GM23338 (cell line): ENCODE data around the gene DEDD2. TPM values are rescaled to one million over a fixed set of nuclear protein-coding genes. Genes with fewer than 3 reads are reported as not detected.

Experiments
- CREB1 ChIP-seq: fragments of 250-450 bp; sonication (Bioruptor Pico); IDR thresholded peaks from 2 replicates; pipeline ENCODE4 v1.5.0; 2020; ENCODE audit warnings: low read depth, mild to moderate bottlenecking, moderate library complexity
- EZH2phosphoT487 ChIP-seq: fragments of 200-600 bp; sonication (generic); IDR thresholded peaks from one replicate; pipeline ENCODE4 v1.8.1; 2018; ENCODE audit warnings: antibody characterized with exemption; ENCODE audit not compliant: unreplicated experiment
- STAT1 ChIP-seq: IDR thresholded peaks from one replicate; pipeline ENCODE4 v1.6.1; 2016; ENCODE audit warnings: antibody characterized with exemption; ENCODE audit not compliant: unreplicated experiment
- ZNF114 ChIP-seq: fragments of 250-450 bp; sonication (Bioruptor Pico); IDR thresholded peaks from 2 replicates; pipeline ENCODE4 v1.5.0; 2020; ENCODE audit warnings: mild to moderate bottlenecking, moderate library complexity
- ZNF331 ChIP-seq: fragments of 250-450 bp; sonication (Bioruptor Pico); IDR thresholded peaks from 2 replicates; pipeline ENCODE4 v1.5.0; 2020; ENCODE audit warnings: low read depth, mild to moderate bottlenecking, moderate library complexity
- polyA plus RNA-seq: library from polyadenylated mRNA; unstranded; fragments of >200 nt; fragmentation: Nextera tagmentation; extraction: Ambion mirVana; gene quantifications from 2 replicates; pipeline ENCODE4 v1.2.1, GENCODE V29; 2016
- total RNA-seq: library from RNA; depleted of rRNA; stranded (reverse); fragments of >200 nt; shearing (Covaris generic); gene quantifications from 2 replicates; pipeline ENCODE4 v1.2.3, GENCODE V29; 2014
- TF ChIP-seq, protein P1 (sequence below): fragments of 250-450 bp; sonication (Bioruptor Pico); IDR thresholded peaks from 2 replicates; pipeline ENCODE4 v1.5.0; 2020; ENCODE audit warnings: mild to moderate bottlenecking, moderate library complexity
- TF ChIP-seq, protein P2 (sequence below), 2 experiments: fragments of 200-600 bp in 1 of 2; sonication (generic) in 1 of 2; conservative IDR thresholded peaks; 2 replicates each; pipeline versions ENCODE4 v1.5.1 to v1.6.1; 2016 to 2017; ENCODE audit warnings: antibody characterized with exemption in 2 of 2, low read depth in 2 of 2, mild to moderate bottlenecking in 2 of 2, moderate library complexity in 1 of 2
- TF ChIP-seq, protein P3 (sequence below): IDR thresholded peaks from 2 replicates; pipeline ENCODE4 v1.6.1; 2016; ENCODE audit warnings: antibody characterized with exemption

DEDD2 gene
- total and polyA plus RNA-seq, 2 experiments from 2014 or later: 23.4 to 63.0 TPM

DNA sequence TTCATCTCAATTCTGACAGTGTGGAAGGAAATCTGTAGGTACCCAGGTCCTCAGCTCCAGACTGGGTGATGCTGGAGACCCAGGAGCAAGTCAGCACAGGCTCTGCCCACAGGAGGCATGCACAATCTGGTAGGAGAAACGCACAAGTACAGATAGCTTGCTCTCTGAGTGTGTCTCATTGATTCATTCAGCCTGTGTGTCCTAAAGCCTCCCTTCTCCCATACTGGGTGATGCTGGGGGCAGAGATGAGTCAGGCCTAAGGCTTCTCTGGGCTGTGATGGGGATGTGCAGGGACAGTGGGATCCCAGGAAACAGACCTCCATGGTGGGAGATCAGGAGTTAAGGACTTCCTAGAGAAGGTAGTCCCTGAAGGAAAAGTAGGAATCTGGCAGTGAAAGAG lies 9.4 kb upstream of the DEDD2 start (continued):
- TF ChIP-seq, protein P1, sequence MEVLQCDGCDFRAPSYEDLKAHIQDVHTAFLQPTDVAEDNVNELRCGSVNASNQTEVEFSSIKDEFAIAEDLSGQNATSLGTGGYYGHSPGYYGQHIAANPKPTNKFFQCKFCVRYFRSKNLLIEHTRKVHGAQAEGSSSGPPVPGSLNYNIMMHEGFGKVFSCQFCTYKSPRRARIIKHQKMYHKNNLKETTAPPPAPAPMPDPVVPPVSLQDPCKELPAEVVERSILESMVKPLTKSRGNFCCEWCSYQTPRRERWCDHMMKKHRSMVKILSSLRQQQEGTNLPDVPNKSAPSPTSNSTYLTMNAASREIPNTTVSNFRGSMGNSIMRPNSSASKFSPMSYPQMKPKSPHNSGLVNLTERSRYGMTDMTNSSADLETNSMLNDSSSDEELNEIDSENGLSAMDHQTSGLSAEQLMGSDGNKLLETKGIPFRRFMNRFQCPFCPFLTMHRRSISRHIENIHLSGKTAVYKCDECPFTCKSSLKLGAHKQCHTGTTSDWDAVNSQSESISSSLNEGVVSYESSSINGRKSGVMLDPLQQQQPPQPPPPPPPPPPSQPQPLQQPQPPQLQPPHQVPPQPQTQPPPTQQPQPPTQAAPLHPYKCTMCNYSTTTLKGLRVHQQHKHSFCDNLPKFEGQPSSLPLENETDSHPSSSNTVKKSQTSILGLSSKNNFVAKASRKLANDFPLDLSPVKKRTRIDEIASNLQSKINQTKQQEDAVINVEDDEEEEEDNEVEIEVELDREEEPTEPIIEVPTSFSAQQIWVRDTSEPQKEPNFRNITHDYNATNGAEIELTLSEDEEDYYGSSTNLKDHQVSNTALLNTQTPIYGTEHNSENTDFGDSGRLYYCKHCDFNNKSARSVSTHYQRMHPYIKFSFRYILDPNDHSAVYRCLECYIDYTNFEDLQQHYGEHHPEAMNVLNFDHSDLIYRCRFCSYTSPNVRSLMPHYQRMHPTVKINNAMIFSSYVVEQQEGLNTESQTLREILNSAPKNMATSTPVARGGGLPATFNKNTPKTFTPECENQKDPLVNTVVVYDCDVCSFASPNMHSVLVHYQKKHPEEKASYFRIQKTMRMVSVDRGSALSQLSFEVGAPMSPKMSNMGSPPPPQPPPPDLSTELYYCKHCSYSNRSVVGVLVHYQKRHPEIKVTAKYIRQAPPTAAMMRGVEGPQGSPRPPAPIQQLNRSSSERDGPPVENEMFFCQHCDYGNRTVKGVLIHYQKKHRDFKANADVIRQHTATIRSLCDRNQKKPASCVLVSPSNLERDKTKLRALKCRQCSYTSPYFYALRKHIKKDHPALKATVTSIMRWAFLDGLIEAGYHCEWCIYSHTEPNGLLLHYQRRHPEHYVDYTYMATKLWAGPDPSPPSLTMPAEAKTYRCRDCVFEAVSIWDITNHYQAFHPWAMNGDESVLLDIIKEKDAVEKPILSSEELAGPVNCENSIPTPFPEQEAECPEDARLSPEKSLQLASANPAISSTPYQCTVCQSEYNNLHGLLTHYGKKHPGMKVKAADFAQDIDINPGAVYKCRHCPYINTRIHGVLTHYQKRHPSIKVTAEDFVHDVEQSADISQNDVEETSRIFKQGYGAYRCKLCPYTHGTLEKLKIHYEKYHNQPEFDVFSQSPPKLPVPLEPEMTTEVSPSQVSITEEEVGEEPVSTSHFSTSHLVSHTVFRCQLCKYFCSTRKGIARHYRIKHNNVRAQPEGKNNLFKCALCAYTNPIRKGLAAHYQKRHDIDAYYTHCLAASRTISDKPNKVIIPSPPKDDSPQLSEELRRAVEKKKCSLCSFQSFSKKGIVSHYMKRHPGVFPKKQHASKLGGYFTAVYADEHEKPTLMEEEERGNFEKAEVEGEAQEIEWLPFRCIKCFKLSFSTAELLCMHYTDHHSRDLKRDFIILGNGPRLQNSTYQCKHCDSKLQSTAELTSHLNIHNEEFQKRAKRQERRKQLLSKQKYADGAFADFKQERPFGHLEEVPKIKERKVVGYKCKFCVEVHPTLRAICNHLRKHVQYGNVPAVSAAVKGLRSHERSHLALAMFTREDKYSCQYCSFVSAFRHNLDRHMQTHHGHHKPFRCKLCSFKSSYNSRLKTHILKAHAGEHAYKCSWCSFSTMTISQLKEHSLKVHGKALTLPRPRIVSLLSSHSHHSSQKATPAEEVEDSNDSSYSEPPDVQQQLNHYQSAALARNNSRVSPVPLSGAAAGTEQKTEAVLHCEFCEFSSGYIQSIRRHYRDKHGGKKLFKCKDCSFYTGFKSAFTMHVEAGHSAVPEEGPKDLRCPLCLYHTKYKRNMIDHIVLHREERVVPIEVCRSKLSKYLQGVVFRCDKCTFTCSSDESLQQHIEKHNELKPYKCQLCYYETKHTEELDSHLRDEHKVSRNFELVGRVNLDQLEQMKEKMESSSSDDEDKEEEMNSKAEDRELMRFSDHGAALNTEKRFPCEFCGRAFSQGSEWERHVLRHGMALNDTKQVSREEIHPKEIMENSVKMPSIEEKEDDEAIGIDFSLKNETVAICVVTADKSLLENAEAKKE: no peak
- TF ChIP-seq ZNF331 (CRISPR knock-in tag): no peak
- TF ChIP-seq, protein P2, sequence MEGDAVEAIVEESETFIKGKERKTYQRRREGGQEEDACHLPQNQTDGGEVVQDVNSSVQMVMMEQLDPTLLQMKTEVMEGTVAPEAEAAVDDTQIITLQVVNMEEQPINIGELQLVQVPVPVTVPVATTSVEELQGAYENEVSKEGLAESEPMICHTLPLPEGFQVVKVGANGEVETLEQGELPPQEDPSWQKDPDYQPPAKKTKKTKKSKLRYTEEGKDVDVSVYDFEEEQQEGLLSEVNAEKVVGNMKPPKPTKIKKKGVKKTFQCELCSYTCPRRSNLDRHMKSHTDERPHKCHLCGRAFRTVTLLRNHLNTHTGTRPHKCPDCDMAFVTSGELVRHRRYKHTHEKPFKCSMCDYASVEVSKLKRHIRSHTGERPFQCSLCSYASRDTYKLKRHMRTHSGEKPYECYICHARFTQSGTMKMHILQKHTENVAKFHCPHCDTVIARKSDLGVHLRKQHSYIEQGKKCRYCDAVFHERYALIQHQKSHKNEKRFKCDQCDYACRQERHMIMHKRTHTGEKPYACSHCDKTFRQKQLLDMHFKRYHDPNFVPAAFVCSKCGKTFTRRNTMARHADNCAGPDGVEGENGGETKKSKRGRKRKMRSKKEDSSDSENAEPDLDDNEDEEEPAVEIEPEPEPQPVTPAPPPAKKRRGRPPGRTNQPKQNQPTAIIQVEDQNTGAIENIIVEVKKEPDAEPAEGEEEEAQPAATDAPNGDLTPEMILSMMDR (conservative IDR thresholded peaks at IDR 0.05; ENCODE audit: low read depth in 2 of 2): no peak
- TF ChIP-seq EZH2phosphoT487: no peak
- no peak for TF ChIP-seq STAT1
- no peak for TF ChIP-seq CREB1 (CRISPR knock-in tag)
- TF ChIP-seq, protein P3, sequence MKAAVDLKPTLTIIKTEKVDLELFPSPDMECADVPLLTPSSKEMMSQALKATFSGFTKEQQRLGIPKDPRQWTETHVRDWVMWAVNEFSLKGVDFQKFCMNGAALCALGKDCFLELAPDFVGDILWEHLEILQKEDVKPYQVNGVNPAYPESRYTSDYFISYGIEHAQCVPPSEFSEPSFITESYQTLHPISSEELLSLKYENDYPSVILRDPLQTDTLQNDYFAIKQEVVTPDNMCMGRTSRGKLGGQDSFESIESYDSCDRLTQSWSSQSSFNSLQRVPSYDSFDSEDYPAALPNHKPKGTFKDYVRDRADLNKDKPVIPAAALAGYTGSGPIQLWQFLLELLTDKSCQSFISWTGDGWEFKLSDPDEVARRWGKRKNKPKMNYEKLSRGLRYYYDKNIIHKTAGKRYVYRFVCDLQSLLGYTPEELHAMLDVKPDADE: no peak
- no peak for TF ChIP-seq ZNF114
